H1 (cell line): Measurements from ENCODE around the gene PPIA. TPM values are rescaled to one million over a fixed set of nuclear protein-coding genes. Genes with fewer than 3 reads are reported as not detected.

Experiments
- BCL11A ChIP-seq, 2 experiments: IDR thresholded peaks; one replicate each; pipeline ENCODE4 v1.6.1; 2011; ENCODE audit warnings: low read depth in 2 of 2, low read length in 2 of 2, mild to moderate bottlenecking in 2 of 2
- BRCA1 ChIP-seq: IDR thresholded peaks from 2 replicates; pipeline ENCODE4 v1.6.1; 2012; ENCODE audit warnings: low read depth, low read length, improper control_type of control experiment
- CREB1 ChIP-seq: IDR thresholded peaks from 2 replicates; pipeline ENCODE4 v1.6.1; 2012; ENCODE audit warnings: inconsistent platforms
- CTCF ChIP-seq, 3 experiments: IDR thresholded peaks; 1 replicate in 2 of 3; 2 replicates in 1 of 3; pipeline versions ENCODE4 v1.5.1 to v1.6.1; 2011; ENCODE audit warnings: low read length in 3 of 3, mild to moderate bottlenecking in 3 of 3, inconsistent platforms in 2 of 3, low read depth in 1 of 3, moderate library complexity in 1 of 3; ENCODE audit not compliant: insufficient read depth in 1 of 3; ENCODE audit errors: control extremely low read depth in 1 of 3
- KDM4A ChIP-seq: IDR thresholded peaks from one replicate; pipeline ENCODE4 v1.7.1; 2012; ENCODE audit warnings: low read depth, mild to moderate bottlenecking, moderate library complexity, low read length, inconsistent platforms; ENCODE audit not compliant: severe bottlenecking
- TBP ChIP-seq: IDR thresholded peaks from 2 replicates; pipeline ENCODE4 v1.6.1; 2011; ENCODE audit warnings: low read depth, low read length, improper control_type of control experiment
- polyA plus RNA-seq, 7 experiments: library from polyadenylated mRNA; depleted of rRNA in 3 of 7; stranded (reverse) in 5 of 7; unstranded in 2 of 7; fragments of >200 nt in 5 of 7; fragments of 200-250 nt in 2 of 7; gene quantifications; 1 replicate in 5 of 7; 2 replicates in 1 of 7; 4 replicates in 1 of 7; pipeline versions ENCODE4 v1.2.1 to v1.2.3, GENCODE V29; 2011 to 2013; ENCODE audit warnings: missing spikeins in 2 of 7, mixed read lengths in 2 of 7
- total RNA-seq: library from RNA; stranded (reverse); fragmentation: NEBNext Ultra II Directional; extraction: Animal tissue kit (Norgen Biotek cat#: 25700); gene quantifications from 2 replicates; pipeline ENCODE4 v1.2.1, GENCODE V29; 2021

The PPIA gene
- total and polyA plus RNA-seq, 2 of the 8 experiments (the other 6 are each of a cell fraction or from before 2014, with no cell fraction given), result 2,865 to 5,394 TPM

DNA sequence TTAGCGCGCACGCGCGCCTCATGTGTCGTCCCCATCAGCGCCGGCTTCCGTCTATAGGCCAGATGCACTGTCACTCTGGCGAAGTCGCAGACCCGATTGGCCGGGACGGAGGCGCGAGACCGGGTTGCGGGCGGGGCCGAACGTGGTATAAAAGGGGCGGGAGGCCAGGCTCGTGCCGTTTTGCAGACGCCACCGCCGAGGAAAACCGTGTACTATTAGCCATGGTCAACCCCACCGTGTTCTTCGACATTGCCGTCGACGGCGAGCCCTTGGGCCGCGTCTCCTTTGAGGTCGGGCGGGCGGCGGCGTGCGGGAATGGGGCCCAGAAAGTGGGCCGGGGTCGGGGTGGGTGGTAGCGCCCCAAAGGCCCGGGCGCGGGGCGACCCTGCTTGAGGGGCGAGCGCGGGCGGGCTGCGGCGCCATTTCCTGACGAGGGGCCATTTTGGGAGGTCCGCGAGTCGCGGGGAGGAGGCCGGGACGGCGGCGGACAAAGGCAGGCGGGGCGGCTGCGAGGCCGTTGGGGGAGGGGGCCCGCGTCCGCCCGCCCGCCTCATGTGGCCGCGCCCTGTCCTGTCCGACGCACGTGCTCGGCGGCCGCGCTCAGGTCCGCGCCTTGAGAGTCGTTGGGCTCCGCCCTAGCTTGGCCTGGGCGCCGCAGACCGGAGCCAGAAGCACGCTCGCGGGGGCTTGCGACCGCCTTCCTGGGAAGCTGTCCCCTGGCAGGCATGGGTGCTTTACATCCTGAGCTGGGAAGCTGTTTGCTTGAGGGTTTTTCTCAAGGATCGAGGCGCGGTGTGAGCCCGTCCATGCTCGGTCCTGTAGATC lies at the start of gene PPIA (continued):
- TF ChIP-seq KDM4A, result peak; percentile 29
- TF ChIP-seq CREB1, result peak; percentile 80
- TF ChIP-seq TBP, result peak; percentile 97
- TF ChIP-seq BCL11A (IDR thresholded peaks at IDR 0.05; ENCODE audit: low read depth in 2 of 2, low read length in 2 of 2), result no peak
- TF ChIP-seq CTCF (IDR thresholded peaks at IDR 0.05; ENCODE audit: control extremely low read depth in 1 of 3, insufficient read depth in 1 of 3, low read depth in 1 of 3, low read length in 3 of 3), result no peak
- TF ChIP-seq BRCA1, result no peak
- TF ChIP-seq, all 59 proteins: peak for 23
